Keratinocyte (primary cell): ENCODE results near the gene MED9. TPM values are rescaled to one million over a fixed set of nuclear protein-coding genes. Genes with fewer than 3 reads are reported as not detected.

ENCODE experiments used
- DNase-seq: peaks from one replicate; pipeline ENCODE4 v3.0.0-alpha.2; 2011; ENCODE audit warnings: low read depth, missing footprints, low spot score
- FAIRE-seq: peaks from 2 replicates; lab custom pipeline; 2011; peaks lifted over from hg19 to GRCh38; lab: Jason Lieb, UNC
- H2AFZ ChIP-seq: 2 replicates; pipeline ENCODE4 v1.6.0; 2012; ENCODE audit warnings: low read length, control low read depth, inconsistent platforms; ENCODE audit not compliant: control insufficient read depth
- H3K27ac ChIP-seq: 2 replicates; pipeline ENCODE4 v1.5.1; 2011; ENCODE audit warnings: low read length; ENCODE audit not compliant: control insufficient read depth, insufficient read depth
- H3K27me3 ChIP-seq: 3 replicates; pipeline ENCODE4 v1.6.0; 2011; ENCODE audit warnings: low read length; ENCODE audit not compliant: control insufficient read depth, insufficient read depth; ENCODE audit errors: extremely low read depth
- H3K36me3 ChIP-seq, 2 experiments: 2 replicates in 1 of 2; 3 replicates in 1 of 2; pipeline ENCODE4 v1.5.1; 2011; ENCODE audit warnings: low read length in 2 of 2, mild to moderate bottlenecking in 1 of 2; ENCODE audit not compliant: control insufficient read depth in 2 of 2, insufficient read depth in 2 of 2; ENCODE audit errors: extremely low read depth in 1 of 2
- H3K4me1 ChIP-seq: 3 replicates; pipeline ENCODE4 v1.5.1; 2011; ENCODE audit warnings: low read length; ENCODE audit not compliant: control insufficient read depth, insufficient read depth; ENCODE audit errors: extremely low read depth
- H3K4me2 ChIP-seq: 3 replicates; pipeline ENCODE4 v1.6.0; 2011; ENCODE audit warnings: low read depth, low read length; ENCODE audit not compliant: control insufficient read depth, insufficient read depth; ENCODE audit errors: extremely low read depth
- H3K4me3 ChIP-seq, 3 experiments: fragments of 200-600 bp in 1 of 3; sonication (generic) in 1 of 3; 2 replicates in 2 of 3; 3 replicates in 1 of 3; pipeline ENCODE4 v1.5.1; 2011 to 2016; ENCODE audit warnings: low read length in 3 of 3, mild to moderate bottlenecking in 3 of 3, control low read depth in 2 of 3, inconsistent platforms in 1 of 3, low read depth in 1 of 3, mixed read lengths in 1 of 3, mixed run types in 1 of 3, moderate library complexity in 1 of 3; ENCODE audit not compliant: control insufficient read depth in 2 of 3, insufficient read depth in 2 of 3; ENCODE audit errors: extremely low read depth in 1 of 3
- H3K79me2 ChIP-seq: 2 replicates; pipeline ENCODE4 v1.6.0; 2012; ENCODE audit warnings: low read length; ENCODE audit not compliant: control insufficient read depth, insufficient read depth
- H3K9ac ChIP-seq: 3 replicates; pipeline ENCODE4 v1.6.0; 2011; ENCODE audit warnings: low read length; ENCODE audit not compliant: control insufficient read depth, insufficient read depth; ENCODE audit errors: extremely low read depth
- H3K9me1 ChIP-seq: 3 replicates; pipeline ENCODE4 v1.6.0; 2011; ENCODE audit warnings: low read length; ENCODE audit not compliant: control insufficient read depth, insufficient read depth; ENCODE audit errors: extremely low read depth
- H3K9me3 ChIP-seq: 2 replicates; pipeline ENCODE4 v1.5.1; 2012; ENCODE audit warnings: low read depth, low read length; ENCODE audit not compliant: control insufficient read depth
- H4K20me1 ChIP-seq: 3 replicates; pipeline ENCODE4 v1.6.0; 2011; ENCODE audit warnings: low read length; ENCODE audit not compliant: control insufficient read depth, insufficient read depth; ENCODE audit errors: extremely low read depth
- CTCF ChIP-seq, 3 experiments: IDR thresholded peaks in 1 of 3; conservative IDR thresholded peaks in 1 of 3; optimal IDR thresholded peaks in 1 of 3; 2 replicates in 2 of 3; 3 replicates in 1 of 3; pipeline versions ENCODE3 to v1.5.1; 2011; ENCODE audit warnings: low read length in 3 of 3, mild to moderate bottlenecking in 3 of 3, moderate library complexity in 2 of 3, control low read depth in 1 of 3, inconsistent platforms in 1 of 3; ENCODE audit not compliant: insufficient read depth in 2 of 3; ENCODE audit errors: extremely low read depth in 1 of 3
- EZH2 ChIP-seq: IDR thresholded peaks from one replicate; pipeline ENCODE4 v1.6.1; 2012; ENCODE audit warnings: inconsistent platforms, mild to moderate bottlenecking, low read length, moderate library complexity
- dilution Hi-C: fragments of 300-500 bp; cut with MboI; formaldehyde crosslinking; loops from one replicate; pipeline ENCODE4 v1.7.0; 2020; ENCODE audit warnings: low sequenced_read_pairs; ENCODE audit not compliant: extremely low pct_ligation_motif_present
- polyA plus RNA-seq, 5 experiments: library from polyadenylated mRNA; depleted of rRNA in 3 of 5; stranded (reverse) in 3 of 5; stranded (forward) in 1 of 5; unstranded in 1 of 5; fragments of >200 nt; gene quantifications; 1 replicate in 1 of 5; 2 replicates in 3 of 5; 3 replicates in 1 of 5; pipeline versions ENCODE4 v1.2.1 to v1.2.3, GENCODE V29; 2011 to 2012; ENCODE audit warnings: missing spikeins in 2 of 5, low read depth in 1 of 5, low replicate concordance in 1 of 5

Gene MED9
- polyA plus RNA-seq, 1 donor (not counting 4 experiments of a cell fraction or from before 2014, with no cell fraction given) = 6.9 TPM

- dilution Hi-C loops = no loop called here
- Histone ChIP-seq H3K4me3 (no peak overlapping the region), H3K9me1 (no peaks in the 10 kb centered on the region), H3K79me2 (no peaks in the 10 kb centered on the region), H3K27ac (no peak overlapping the region), H3K9me3 (no peaks in the 10 kb centered on the region), H3K9ac (no peak overlapping the region), H3K36me3 (no peaks in the 10 kb centered on the region), H4K20me1 (peaks cover 4% of the 10 kb centered on the region), H2AFZ (no peak overlapping the region), H3K4me1 (no peaks in the 10 kb centered on the region), H3K4me2 (no peak overlapping the region), H3K27me3 (peaks cover 24% of the 10 kb centered on the region)
- no peak for FAIRE-seq
- no peak for TF ChIP-seq EZH2
- TF ChIP-seq CTCF (optimal IDR thresholded peaks at IDR 0.05 in 1 of 3, IDR thresholded peaks at IDR 0.05 in 1 of 3, conservative IDR thresholded peaks at IDR 0.05 in 1 of 3; ENCODE audit: extremely low read depth in 1 of 3, insufficient read depth in 2 of 3, low read length in 3 of 3) = no peak
- DNase-seq = no peak
These were observed 29.5 kb upstream of the MED9 start for GRCh38 chr17:17447264-17447663.

GRCh38 chr17:17448076-17448475 lies 28.7 kb upstream of the MED9 start:
- DNase-seq (no peak), FAIRE-seq (no peak)
- no peak overlapping the region for H3K27ac ChIP-seq
- H3K36me3 ChIP-seq = no peaks in the 10 kb centered on the region
- no peaks in the 10 kb centered on the region for H3K9me1 ChIP-seq
- no peak overlapping the region for H2AFZ ChIP-seq
- peaks cover 24% of the 10 kb centered on the region for H3K27me3 ChIP-seq
- TF ChIP-seq EZH2 (no peak), CTCF (optimal IDR thresholded peaks at IDR 0.05 in 1 of 3, IDR thresholded peaks at IDR 0.05 in 1 of 3, conservative IDR thresholded peaks at IDR 0.05 in 1 of 3; ENCODE audit: extremely low read depth in 1 of 3, insufficient read depth in 2 of 3, low read length in 3 of 3) (no peak)
- no peaks in the 10 kb centered on the region for H3K4me1 ChIP-seq
- H3K9me3 ChIP-seq = no peaks in the 10 kb centered on the region
- no peak overlapping the region for H3K4me2 ChIP-seq
- no peaks in the 10 kb centered on the region for H3K79me2 ChIP-seq
- no peak overlapping the region for H3K4me3 ChIP-seq
- dilution Hi-C loops = no loop called here
- peaks cover 4% of the 10 kb centered on the region for H4K20me1 ChIP-seq
- no peak overlapping the region for H3K9ac ChIP-seq
